Liver (tissue), 3 donors: ENCODE data around the gene MED20.

Experiments used
- HNF4A ChIP-seq, 2 donors: conservative IDR thresholded peaks; 2 replicates each; pipeline ENCODE4 v1.6.1; 2016; ENCODE audit warnings: antibody characterized with exemption in 2 of 2, mild to moderate bottlenecking in 2 of 2
- SP1 ChIP-seq: IDR thresholded peaks from 2 replicates; pipeline ENCODE4 v1.6.1; 2018; ENCODE audit warnings: antibody characterized with exemption, mild to moderate bottlenecking
- TF ChIP-seq, protein P1 (sequence below): fragments of 150-350 bp; IDR thresholded peaks from 2 replicates; pipeline ENCODE4 v1.5.1; 2017; ENCODE audit warnings: improper control_type of control experiment, low read depth, low read length; ENCODE audit not compliant: missing input control
- donor health status: healthy.
- donor health status: healthy.

DNA sequence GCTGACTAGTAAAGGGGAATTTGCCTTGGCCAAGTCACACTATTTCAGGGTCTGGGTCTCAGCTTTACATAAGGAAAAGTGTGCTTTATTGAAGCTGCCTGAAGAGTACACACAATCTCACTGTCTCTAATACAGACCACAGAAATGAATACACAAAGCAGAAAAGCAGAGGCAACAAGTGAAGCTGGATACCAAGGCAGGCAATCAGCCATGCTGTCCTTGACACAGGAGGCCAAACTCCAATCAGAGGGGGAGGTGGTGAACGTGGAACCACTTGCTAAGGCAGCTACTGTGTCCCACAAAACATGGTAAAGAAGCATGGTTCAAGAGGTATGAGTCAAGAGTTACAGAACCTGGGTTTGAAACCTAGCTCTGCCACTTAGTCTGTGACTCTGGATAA is 42.4 kb upstream of the MED20 start:
- TF ChIP-seq HNF4A (conservative IDR thresholded peaks at IDR 0.05) (no peak), SP1 (no peak)
- TF ChIP-seq, protein P1, sequence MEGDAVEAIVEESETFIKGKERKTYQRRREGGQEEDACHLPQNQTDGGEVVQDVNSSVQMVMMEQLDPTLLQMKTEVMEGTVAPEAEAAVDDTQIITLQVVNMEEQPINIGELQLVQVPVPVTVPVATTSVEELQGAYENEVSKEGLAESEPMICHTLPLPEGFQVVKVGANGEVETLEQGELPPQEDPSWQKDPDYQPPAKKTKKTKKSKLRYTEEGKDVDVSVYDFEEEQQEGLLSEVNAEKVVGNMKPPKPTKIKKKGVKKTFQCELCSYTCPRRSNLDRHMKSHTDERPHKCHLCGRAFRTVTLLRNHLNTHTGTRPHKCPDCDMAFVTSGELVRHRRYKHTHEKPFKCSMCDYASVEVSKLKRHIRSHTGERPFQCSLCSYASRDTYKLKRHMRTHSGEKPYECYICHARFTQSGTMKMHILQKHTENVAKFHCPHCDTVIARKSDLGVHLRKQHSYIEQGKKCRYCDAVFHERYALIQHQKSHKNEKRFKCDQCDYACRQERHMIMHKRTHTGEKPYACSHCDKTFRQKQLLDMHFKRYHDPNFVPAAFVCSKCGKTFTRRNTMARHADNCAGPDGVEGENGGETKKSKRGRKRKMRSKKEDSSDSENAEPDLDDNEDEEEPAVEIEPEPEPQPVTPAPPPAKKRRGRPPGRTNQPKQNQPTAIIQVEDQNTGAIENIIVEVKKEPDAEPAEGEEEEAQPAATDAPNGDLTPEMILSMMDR: no peak
